Adrenal gland (tissue), 5 donors: ENCODE data around the gene EPB41L2.
"Not testable (repeated sequence)": the region's sequence is repeated elsewhere in the genome, so short reads cannot be mapped to it uniquely, and the experiment has no call there.

Experiments used
- CTCF ChIP-seq, 6 experiments: fragments of 450-650 bp in 4 of 6; fragments of 200-600 bp in 2 of 6; sonication (generic) in 1 of 6; IDR thresholded peaks; 1 replicate in 5 of 6; 2 replicates in 1 of 6; pipeline versions ENCODE4 v1.5.1 to v1.8.0; 2016 to 2021; ENCODE audit warnings: antibody characterized with exemption in 6 of 6, mild to moderate bottlenecking in 2 of 6, moderate library complexity in 1 of 6
- POLR2A ChIP-seq, 2 donors: fragments of 450-650 bp; IDR thresholded peaks; one replicate each; pipeline ENCODE4 v1.6.1; 2017; ENCODE audit warnings: antibody characterized with exemption in 2 of 2, mild to moderate bottlenecking in 2 of 2, moderate library complexity in 1 of 2
- donor health status: DM: no; HTN: no; CAD: no.

- not testable (repeated sequence) for TF ChIP-seq CTCF, POLR2A (IDR thresholded peaks at IDR 0.05)
Observed at GRCh38 chr6:131007964-131008363, 55.1 kb downstream of the EPB41L2 start.
